ENCODE results near the gene ZNF12. TPM values are rescaled to one million over a fixed set of nuclear protein-coding genes. Genes with fewer than 3 reads are reported as not detected.
"Not testable (repeated sequence)": the region's sequence is repeated elsewhere in the genome, so short reads cannot be mapped to it uniquely, and the experiment has no call there.

Gene ZNF12
- total and polyA plus RNA-seq, 9 donors, result 14.1 to 33.7 (median 27.0) TPM

DNA sequence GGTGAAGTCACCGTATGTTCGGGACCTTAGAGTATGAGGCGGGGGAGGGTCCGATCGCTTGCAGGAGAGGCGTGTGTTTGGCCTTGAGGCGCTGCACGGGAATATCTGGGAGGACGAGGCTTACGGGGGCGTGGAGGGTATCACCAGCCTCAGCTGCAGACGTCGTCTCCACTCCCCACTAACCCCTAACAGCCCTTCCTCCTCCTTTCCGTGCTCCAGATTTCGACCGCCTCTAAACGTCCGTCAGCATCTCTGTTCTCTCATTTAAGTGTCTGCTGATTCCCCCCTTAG is 23.5 kb upstream of the ZNF12 start:
- H3K27ac ChIP-seq, result peak overlapping the region in 1 of 2 donors; percentile 60
- H3K4me3 ChIP-seq, result peak overlapping the region; percentile 95
- 0% methylated on average over 18 of the region's 18 CpGs for WGBS, 3 donors
- H3K4me1 ChIP-seq (ENCODE audit: insufficient read depth), result no peaks in the 10 kb centered on the region
- H3K27me3 ChIP-seq, result no peaks in the 10 kb centered on the region
- no peak for TF ChIP-seq POLR2A (IDR thresholded peaks at IDR 0.05)
- intact Hi-C loops (cut with DNase I), result no loop called here
- H3K36me3 ChIP-seq, result no peaks in the 10 kb centered on the region
- no peaks in the 10 kb centered on the region for H3K9me3 ChIP-seq
- DNase-seq, result peak in 1 of 5 donors; percentile 24

DNA sequence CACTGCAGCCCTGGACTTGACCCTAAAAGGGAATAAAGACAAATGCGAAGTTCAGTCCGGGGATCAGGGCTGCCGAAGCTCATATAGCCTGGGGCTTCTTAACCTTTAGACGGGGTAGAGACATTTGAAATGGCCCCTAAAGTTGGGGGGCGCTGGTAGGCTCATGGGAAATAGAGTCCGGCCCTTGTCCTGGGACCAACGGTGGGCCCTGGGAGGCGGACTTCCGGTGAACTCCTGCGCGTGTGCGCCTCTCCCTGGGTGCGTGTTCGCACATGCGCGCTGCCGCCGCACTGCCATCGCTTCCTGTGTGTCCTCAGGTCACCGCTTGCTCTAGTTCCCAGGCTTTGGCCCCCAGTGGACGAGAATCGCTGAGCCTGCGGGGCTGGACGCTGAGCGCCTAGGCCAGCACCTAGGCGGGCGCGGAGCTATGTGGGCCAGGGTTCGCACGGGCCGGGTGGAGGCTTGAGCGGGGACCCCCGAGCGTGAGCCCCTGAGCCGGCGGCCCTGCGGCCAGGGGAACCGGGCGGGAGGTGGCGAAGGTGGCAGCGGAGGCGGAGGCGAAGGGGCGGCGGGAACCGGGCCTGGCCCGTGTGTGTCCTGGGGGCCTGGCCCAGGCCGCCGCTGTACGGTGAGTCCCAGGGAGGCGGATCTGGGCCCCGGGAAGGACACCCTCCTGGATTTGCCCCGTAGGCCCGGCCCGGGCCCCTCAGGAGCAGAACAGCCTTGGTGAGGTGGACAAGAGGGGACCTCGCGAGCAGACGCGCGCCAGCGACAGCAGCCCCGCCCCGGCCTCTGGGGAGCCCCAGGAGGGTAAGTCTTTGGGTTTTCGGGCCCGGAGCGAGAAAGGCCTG is 23.0 kb upstream of the ZNF12 start:
- no peaks in the 10 kb centered on the region for H3K4me1 ChIP-seq (ENCODE audit: insufficient read depth)
- no peaks in the 10 kb centered on the region for H3K27me3 ChIP-seq
- peak; percentile 89 to 93 (median 89) for DNase-seq
- TF ChIP-seq, protein P1, sequence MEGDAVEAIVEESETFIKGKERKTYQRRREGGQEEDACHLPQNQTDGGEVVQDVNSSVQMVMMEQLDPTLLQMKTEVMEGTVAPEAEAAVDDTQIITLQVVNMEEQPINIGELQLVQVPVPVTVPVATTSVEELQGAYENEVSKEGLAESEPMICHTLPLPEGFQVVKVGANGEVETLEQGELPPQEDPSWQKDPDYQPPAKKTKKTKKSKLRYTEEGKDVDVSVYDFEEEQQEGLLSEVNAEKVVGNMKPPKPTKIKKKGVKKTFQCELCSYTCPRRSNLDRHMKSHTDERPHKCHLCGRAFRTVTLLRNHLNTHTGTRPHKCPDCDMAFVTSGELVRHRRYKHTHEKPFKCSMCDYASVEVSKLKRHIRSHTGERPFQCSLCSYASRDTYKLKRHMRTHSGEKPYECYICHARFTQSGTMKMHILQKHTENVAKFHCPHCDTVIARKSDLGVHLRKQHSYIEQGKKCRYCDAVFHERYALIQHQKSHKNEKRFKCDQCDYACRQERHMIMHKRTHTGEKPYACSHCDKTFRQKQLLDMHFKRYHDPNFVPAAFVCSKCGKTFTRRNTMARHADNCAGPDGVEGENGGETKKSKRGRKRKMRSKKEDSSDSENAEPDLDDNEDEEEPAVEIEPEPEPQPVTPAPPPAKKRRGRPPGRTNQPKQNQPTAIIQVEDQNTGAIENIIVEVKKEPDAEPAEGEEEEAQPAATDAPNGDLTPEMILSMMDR (IDR thresholded peaks at IDR 0.05), result peak in 1 of 3 donors; percentile 14
- TF ChIP-seq EP300 (IDR thresholded peaks at IDR 0.05), result no peak
- intact Hi-C loops (cut with DNase I), result no loop called here
- 1 to 2% (median 2%) methylated on average over 57 to 66 of the region's 66 CpGs for WGBS, 3 donors
- H3K4me3 ChIP-seq, result peak overlapping the region; percentile 95
- no peaks in the 10 kb centered on the region for H3K9me3 ChIP-seq
- H3K36me3 ChIP-seq, result no peaks in the 10 kb centered on the region
- peak overlapping the region; percentile 34 to 60 for H3K27ac ChIP-seq

DNA sequence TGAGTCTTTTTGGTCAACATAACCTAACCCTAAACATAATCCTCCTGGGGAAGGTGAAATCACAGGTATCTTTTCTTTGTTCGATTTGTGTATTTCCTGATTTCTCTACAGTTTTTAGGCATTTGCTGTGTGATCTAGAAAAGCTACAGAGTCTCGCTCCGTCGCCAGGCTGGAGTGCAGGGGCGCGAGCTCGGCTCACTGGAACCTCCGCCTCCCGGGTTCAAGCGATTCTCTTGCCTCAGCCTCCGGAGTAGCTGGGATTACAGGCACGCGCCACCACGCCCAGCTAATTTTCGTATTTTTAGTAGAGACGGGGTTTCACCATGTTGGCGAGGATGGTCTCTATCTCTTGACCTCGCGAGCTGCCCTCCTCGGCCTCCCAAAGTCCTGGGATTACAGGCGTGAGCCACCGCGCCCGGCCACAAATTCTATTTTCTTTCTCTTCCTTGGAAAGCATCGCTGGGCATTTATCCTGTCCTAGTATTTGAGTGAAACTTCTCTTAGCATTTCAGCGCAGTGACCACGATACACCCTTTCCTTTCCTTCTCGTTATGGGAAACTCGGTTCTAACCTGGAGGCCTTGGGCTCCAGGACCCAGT is 22.2 kb upstream of the ZNF12 start:
- H3K4me1 ChIP-seq (ENCODE audit: insufficient read depth); intact Hi-C loops (cut with DNase I); H3K9me3 ChIP-seq; H3K36me3 ChIP-seq; H3K27me3 ChIP-seq: not testable (repeated sequence)
- peak in 2 of 5 donors; percentile 17 to 34 for DNase-seq
- Histone ChIP-seq H3K4me3 (peak overlapping the region; percentile 95), H3K27ac (peak overlapping the region in 1 of 2 donors; percentile 60)
- 58 to 73% (median 63%) methylated on average over 29 of the region's 29 CpGs for WGBS, 3 donors

DNA sequence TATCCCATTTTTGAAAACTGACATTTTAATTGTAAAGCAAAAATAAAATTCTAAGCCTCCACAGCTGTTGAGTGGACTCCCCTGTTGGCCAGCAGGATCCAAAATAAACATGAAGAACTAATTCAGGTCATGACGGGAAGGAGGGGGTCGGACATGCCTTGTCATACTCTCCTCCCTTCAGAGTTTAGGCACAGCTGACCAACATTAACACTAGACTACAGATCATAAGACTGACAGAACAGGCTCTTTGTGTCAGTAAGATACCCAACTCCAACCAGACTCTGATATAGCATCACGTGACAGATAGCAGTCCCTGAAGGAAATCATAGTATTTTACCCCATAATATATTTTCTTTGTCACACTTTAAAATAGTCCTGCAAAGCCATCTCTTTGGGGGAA is 20.9 kb upstream of the ZNF12 start:
- no peak for TF ChIP-seq POLR2A (IDR thresholded peaks at IDR 0.05)
- no peaks in the 10 kb centered on the region for H3K36me3 ChIP-seq
- no peaks in the 10 kb centered on the region for H3K9me3 ChIP-seq
- H3K4me1 ChIP-seq (ENCODE audit: insufficient read depth), result no peaks in the 10 kb centered on the region
- intact Hi-C loops (cut with DNase I), result no loop called here
- WGBS, 3 donors, result 50 to 54% (median 52%) methylated on average over 3 of the region's 3 CpGs
- no peak for DNase-seq
- H3K27me3 ChIP-seq, result no peaks in the 10 kb centered on the region
- H3K4me3 ChIP-seq, result no peak overlapping the region
- no peak overlapping the region for H3K27ac ChIP-seq

DNA sequence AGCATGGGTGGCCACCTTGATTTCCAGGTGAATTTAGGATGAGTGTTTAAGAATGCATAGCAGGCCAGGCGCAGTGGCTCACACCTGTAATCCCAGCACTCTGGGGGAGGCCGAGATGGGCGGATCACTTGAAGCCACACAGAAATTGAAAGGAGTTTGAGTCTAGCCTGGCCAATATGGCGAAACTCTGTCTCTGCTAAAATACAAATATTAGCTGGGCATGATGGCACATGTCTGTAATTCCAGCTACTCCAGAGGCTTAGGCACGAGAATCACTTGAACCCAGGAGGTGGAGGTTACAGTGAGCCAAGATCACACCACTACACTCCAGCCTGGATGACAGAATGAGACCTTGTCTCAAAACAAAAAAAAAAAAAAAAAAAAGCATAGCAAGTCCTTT is 19.6 kb upstream of the ZNF12 start:
- DNase-seq; H3K27me3 ChIP-seq; H3K4me3 ChIP-seq; H3K36me3 ChIP-seq; H3K4me1 ChIP-seq (ENCODE audit: insufficient read depth); intact Hi-C loops (cut with DNase I); H3K9me3 ChIP-seq; H3K27ac ChIP-seq: not testable (repeated sequence)
- WGBS, 3 donors, result 88 to 95% (median 92%) methylated on average over 5 of the region's 5 CpGs

DNA sequence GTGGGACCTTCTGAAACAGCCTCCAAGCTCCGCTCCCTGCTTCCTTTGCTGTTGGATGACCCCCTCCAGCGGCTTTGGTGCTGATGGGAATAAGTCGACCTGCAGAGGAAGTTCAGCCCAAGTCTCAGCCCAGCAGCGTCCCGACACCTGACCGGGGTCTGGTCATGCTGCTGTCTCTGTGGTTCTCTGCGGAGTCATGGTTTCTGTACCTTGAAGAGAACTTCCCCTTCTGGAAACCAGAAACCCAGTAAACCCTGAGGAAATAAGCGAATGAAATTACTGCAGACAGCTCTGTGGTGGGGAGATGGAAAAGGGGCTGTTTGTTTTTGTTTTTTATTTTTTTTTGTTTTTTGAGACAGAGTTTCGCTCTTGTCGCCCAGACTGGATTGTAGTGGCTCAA is 18.3 kb upstream of the ZNF12 start:
- no peak overlapping the region for H3K4me3 ChIP-seq
- no peak for TF ChIP-seq EP300 (IDR thresholded peaks at IDR 0.05)
- TF ChIP-seq, protein P1 (IDR thresholded peaks at IDR 0.05), result no peak
- no peaks in the 10 kb centered on the region for H3K4me1 ChIP-seq (ENCODE audit: insufficient read depth)
- H3K36me3 ChIP-seq, result no peaks in the 10 kb centered on the region
- no peaks in the 10 kb centered on the region for H3K9me3 ChIP-seq
- DNase-seq, result no peak
- 88 to 90% (median 89%) methylated on average over 10 of the region's 10 CpGs for WGBS, 3 donors
- no peaks in the 10 kb centered on the region for H3K27me3 ChIP-seq
- intact Hi-C loops (cut with DNase I), result no loop called here
- H3K27ac ChIP-seq, result no peak overlapping the region

DNA sequence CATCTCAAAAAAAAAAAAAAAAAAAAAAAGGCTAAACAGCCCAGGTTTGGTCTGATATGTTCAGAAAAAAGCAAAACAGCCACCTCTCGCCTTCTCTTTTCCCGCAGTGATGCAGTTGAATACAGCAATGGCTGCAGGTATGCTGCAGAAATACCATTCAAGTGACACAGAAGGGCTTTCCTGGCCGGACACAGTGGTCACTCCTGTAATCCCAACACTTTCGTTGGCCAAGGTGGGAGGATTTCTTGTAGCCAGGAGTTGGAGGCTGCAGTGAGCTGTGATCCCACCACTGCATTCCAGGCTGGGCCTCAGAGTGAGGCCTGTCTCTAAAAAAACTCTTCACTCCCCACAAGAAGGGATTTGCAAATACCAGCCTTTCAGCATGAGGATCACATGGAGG is 17.6 kb upstream of the ZNF12 start:
- 73 to 79% (median 74%) methylated on average over 4 of the region's 4 CpGs for WGBS, 3 donors
- H3K27me3 ChIP-seq; intact Hi-C loops (cut with DNase I); H3K4me1 ChIP-seq (ENCODE audit: insufficient read depth); DNase-seq; H3K9me3 ChIP-seq; H3K27ac ChIP-seq; H3K4me3 ChIP-seq; H3K36me3 ChIP-seq: not testable (repeated sequence)
